Subcutaneous adipose tissue (tissue), 4 donors: ENCODE data around the gene DYNLT3. TPM values are rescaled to one million over a fixed set of nuclear protein-coding genes. Genes with fewer than 3 reads are reported as not detected.

Experiments used
- CTCF ChIP-seq: fragments of 450-650 bp; IDR thresholded peaks from one replicate; pipeline ENCODE4 v1.5.1; 2016; ENCODE audit warnings: low read depth, mild to moderate bottlenecking, control low read depth, antibody characterized with exemption, moderate library complexity
- total RNA-seq, 4 donors: library from RNA; depleted of rRNA; stranded (reverse); fragments of >200 nt; gene quantifications; one replicate each; pipeline ENCODE4 v1.1.0, GENCODE V29; 2016

Gene DYNLT3
- total RNA-seq, 4 donors from 2014 or later = 20.5 to 50.5 (median 37.1) TPM

DNA sequence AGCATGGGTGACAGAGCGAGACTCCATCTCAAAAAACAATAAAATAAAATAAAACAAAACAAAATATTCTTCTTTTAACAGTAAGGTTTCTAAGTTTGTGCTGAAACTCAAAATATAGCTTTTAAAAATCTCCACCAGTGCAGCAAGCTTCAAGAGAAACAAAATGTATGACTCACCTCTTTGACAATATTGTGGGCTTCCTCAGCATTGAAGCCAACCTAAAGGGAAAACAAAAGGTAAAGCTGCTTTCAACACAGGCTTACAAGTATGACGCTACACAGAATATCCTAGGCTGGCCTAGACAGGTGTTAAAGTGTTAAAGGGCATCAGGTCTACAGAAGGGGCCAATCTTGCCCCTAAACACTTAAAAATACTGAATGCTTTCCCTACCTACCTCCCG lies 1.2 kb downstream of the DYNLT3 start:
- no peak for TF ChIP-seq CTCF

DNA sequence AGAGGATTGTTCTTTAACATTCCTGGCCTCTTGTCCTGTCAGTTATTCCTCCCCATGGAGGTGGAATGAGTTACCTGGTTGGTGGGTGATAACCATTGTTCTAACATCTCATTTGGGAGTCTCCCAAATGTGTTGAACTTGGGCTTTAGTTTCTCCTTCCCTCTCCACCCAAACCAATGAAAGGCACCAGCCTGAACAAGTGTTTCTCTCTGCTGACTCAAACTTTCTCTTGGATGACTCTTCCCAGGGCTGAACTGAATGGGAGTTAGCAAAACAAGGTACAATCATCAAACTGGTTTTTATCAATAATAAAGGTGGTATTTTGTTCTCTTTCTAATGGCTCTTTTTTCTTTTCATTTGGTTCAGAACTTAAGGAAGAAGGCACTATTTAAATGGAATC lies 2.7 kb downstream of the DYNLT3 start:
- TF ChIP-seq CTCF = no peak

- TF ChIP-seq CTCF = no peak
These were observed 6.4 kb downstream of the DYNLT3 start for GRCh38 chrX:37840931-37841330.

DNA sequence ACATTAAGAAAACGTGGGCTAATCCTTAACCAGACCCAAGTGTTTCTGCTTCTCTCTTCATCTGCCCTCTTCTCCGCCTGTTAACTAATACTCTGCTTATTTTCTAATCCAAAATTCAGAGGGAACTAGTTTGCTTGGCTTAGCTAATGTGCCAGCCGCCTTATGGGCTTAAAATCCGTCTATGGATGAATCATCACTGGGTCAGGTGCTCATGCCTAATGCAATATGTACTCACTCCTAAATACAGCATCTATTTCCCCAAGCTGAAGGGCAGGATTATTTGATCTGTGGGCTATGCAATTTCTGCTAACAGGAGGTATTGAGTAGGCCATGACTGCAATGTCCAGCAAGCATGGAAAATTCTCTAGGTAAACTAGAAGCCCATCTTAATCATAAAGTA lies 12.4 kb downstream of the DYNLT3 start:
- no peak for TF ChIP-seq CTCF

GRCh38 chrX:37830371-37830770 lies 17.0 kb downstream of the DYNLT3 start:
- no peak for TF ChIP-seq CTCF

DNA sequence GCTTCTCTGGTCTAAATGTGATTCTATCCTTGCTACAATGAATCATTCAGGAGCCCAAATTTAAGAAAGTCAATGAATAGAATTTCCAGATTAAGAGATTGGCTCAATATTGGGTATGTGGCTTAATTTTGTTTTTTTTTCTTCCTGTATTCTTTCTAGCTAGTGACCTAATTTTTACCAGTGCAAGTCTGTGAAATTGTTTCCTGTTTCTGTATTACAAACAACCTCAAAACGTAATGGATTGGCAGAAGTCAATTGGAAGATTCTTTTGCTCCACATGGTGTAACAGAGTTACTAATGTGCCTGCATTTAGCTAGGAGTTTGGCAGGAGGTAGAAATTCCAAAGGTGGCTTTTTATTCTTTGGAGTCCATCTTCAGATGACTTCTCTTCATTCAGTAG lies 17.6 kb downstream of the DYNLT3 start:
- no peak for TF ChIP-seq CTCF

DNA sequence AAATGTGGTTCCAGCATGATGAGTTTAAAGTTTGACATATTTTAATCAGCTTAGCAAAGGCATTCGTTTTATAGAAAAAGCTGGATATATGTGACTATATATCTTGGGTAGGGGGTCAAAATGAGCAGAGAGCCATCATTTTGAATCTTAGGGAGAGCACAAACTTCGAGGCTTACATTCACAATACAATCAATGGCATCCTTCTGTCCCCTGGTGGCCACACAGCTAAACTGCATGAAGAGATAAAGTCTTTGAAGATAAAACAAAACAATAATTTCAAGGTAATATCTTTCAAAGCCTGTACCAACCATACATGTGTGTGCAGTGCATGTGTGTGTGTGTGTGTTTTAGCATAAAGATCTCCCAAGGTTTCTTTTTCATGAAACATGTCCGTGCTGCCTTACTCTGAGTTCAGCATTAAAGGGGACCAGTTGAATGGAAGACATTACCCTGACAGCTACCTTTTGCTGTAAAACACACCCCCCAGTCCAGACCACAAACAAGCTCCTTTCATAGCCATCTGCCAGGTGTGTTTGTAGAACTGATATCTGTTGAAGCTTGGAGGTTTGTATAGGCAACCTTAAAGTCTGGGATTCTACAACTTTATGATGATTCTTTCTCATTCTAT lies 22.0 kb downstream of the DYNLT3 start:
- TF ChIP-seq CTCF = no peak
